ENCODE measurements around the gene WWOX.

The WWOX gene

GRCh38 chr16:78738557-78738956, 639.1 kb downstream of the WWOX start:
- no peak for DNase-seq (ENCODE audit: low read depth)
- no peak for TF ChIP-seq CTCF (IDR thresholded peaks at IDR 0.05; ENCODE audit: insufficient read depth, low read depth, low read length, missing control alignments)
- no peak overlapping the region for H3K4me3 ChIP-seq (ENCODE audit: low read depth, low read length)

GRCh38 chr16:78740269-78740668, 640.8 kb downstream of the WWOX start:
- DNase-seq (ENCODE audit: low read depth) = no peak
- no peak for TF ChIP-seq CTCF (IDR thresholded peaks at IDR 0.05; ENCODE audit: insufficient read depth, low read depth, low read length, missing control alignments)
- no peak overlapping the region for H3K4me3 ChIP-seq (ENCODE audit: low read depth, low read length)

- H3K4me3 ChIP-seq (ENCODE audit: low read depth, low read length) = peak overlapping the region; percentile 51
- DNase-seq (ENCODE audit: low read depth) = peak; percentile 87
These were observed 643.2 kb downstream of the WWOX start for GRCh38 chr16:78742501-78743283.

GRCh38 chr16:78743556-78743955, 644.1 kb downstream of the WWOX start:
- no peak for DNase-seq (ENCODE audit: low read depth)
- H3K4me3 ChIP-seq (ENCODE audit: low read depth, low read length) = no peak overlapping the region
- no peak for TF ChIP-seq CTCF (IDR thresholded peaks at IDR 0.05; ENCODE audit: insufficient read depth, low read depth, low read length, missing control alignments)

More at GRCh38 chr16:78742501-78743283, 643.2 kb downstream of the WWOX start:
- TF ChIP-seq CTCF (IDR thresholded peaks at IDR 0.05; ENCODE audit: insufficient read depth, low read depth, low read length, missing control alignments) = no peak

- H3K4me3 ChIP-seq (ENCODE audit: low read depth, low read length) = no peak overlapping the region
These were observed 644.6 kb downstream of the WWOX start for GRCh38 chr16:78744099-78744498.

GRCh38 chr16:78744796-78745107, 645.3 kb downstream of the WWOX start:
- no peak overlapping the region for H3K4me3 ChIP-seq (ENCODE audit: low read depth, low read length)
- DNase-seq (ENCODE audit: low read depth) = no peak
- no peak for TF ChIP-seq CTCF (IDR thresholded peaks at IDR 0.05; ENCODE audit: insufficient read depth, low read depth, low read length, missing control alignments)

More at GRCh38 chr16:78744099-78744498, 644.6 kb downstream of the WWOX start:
- TF ChIP-seq CTCF (IDR thresholded peaks at IDR 0.05; ENCODE audit: insufficient read depth, low read depth, low read length, missing control alignments) = no peak
- DNase-seq (ENCODE audit: low read depth) = no peak
